Measurements from ENCODE around the gene CCDC141. TPM values are rescaled to one million over a fixed set of nuclear protein-coding genes. Genes with fewer than 3 reads are reported as not detected.
A peak's percentile ranks its signal among the peaks of the same experiment; 100 is the strongest.

CCDC141 gene
- polyA plus RNA-seq, 3 donors, result 0.12 to 0.27 (median 0.12) TPM

DNA sequence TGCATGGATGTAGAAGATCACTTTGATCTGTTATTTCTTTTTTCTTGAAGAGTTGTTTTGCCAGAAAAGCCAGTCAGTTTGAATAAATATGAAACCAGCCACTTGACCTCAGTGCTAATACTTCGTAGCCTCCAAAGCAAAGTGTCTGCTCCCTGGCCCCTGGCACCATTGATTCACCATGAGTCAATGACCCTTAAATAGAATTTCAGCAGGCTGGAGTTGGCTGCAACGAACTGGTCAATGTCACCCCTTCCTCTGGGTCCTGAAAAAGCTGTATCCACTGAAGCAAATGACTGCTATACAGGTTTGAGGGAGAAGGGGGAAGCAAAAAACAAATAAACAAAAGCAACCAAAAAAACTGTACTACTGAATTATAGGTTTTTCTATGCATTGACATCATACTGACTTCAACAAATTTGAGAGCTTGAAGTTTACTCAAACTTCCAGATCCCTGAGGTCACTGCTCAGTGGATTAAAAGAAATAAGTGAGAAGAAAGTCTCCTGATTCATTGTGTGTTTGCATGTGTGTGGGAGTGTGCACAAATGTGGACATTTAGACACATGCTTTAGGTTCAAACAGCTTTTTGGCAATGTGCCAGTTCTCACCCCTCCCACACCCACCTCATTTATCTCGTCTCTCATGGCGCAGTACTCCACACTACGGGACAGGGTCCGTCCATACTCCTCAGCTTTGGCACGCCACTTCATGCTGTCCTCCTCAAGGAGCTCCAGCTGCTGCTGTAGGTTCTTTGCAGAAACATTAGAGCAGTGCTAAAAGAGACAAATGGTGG is 184.6 kb downstream of the CCDC141 start:
- peak; percentile 27 for DNase-seq

DNA sequence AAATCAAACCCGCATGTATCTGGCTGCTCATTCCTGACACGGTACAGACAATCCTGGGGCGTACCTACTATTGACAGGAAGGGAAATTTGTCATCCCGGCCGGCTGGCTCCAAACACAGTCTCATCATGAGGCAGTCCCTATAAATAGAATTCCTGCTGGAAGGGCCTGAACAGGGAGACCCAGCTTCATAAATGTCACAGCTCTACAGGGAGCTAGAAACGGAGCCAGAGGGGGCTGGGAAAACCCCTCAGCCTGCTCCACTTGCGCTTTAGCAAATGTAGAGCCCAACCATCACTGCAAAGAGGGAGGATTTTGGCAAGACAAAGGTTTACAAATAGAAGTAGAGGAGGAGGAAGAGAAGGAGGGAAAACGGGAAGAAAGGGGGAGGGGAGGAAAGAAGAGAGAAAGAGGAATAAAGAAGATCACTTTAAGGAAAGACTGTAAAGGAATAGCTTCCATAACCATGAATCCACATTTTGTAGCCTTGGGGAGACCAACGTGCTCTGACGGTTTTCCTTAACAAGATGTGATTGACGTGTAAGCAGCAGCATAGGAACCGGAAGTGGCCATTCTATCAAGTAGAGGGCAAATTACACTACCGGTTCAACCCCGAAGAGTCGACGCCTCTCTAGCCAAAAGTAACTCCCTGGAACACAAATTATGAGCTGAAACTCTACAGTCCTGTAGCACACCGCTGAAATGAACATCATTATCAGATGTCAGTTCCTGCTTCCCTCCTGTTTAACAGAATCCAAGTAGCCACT is 185.9 kb downstream of the CCDC141 start:
- peak; percentile 8 for DNase-seq

DNA sequence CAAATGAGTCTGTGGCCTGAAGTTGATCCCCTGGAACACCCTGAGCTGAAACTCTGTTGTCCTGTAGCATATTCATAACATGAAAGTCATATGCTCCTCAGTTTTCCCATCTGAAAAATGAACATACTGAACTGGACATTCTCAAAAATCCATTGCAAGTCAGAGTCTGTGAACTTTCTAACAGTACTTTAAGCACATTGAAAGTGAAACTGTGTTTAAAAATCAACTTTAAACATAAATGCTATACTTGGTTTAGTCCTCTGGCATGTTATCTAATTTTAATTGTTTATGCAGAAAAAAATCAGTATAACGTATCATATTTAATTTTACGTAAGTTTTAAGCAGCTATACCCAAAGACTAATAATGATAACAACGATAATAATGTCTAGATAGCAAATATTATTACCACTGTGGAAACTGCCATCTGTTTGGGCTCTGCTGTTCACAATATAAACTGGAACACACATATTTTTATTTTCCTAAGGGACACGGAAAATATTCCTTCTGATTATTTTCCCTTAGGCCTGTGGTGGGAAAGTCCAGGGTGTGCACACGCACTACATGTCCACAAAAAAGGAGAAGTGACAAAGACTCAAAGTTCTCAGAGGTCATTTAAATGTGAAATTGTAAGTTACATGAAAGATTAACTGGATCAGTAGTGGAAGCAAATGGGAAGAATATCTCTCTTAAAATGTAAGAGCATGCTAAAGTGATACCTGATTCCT is 186.6 kb downstream of the CCDC141 start:
- no peak for DNase-seq

DNA sequence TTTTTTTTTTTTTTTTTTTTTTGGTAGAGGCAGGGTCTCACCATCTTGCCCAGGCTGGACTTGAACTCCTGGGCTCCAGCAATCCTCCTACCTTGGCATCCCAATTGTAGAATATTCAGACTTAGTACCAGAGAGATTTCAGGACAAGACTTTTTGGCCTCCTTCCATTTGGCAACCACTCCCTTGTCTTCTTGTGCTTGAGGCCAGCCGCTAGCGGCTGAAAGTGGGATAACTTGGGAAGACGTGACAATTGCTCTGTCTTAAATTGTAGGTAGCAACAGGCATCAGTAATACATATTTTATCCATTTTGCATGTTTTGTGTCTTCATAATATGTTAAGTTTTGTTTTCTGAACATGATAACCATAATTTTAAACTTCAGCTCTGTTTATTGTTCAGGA is 189.4 kb downstream of the CCDC141 start:
- DNase-seq, result no peak

DNA sequence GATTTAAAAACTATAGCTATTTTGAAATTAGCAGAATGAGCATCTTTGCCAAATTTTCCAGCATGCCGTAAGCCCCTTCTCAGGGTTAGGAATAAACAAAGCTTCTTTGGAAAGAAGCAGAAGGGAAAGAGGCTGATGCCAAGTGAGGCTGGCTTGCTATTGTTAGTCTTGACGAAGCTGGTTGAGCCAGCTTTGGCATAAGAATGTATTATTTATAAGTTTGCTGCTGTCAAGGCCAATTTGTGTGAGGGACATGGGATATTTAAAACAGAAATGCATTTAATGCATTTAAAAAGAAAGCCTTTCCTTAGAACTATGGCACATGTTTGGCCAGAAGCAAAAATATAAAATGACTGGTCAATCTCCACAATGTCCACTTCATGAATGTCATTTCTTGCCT is 190.2 kb downstream of the CCDC141 start:
- no peak for DNase-seq

DNA sequence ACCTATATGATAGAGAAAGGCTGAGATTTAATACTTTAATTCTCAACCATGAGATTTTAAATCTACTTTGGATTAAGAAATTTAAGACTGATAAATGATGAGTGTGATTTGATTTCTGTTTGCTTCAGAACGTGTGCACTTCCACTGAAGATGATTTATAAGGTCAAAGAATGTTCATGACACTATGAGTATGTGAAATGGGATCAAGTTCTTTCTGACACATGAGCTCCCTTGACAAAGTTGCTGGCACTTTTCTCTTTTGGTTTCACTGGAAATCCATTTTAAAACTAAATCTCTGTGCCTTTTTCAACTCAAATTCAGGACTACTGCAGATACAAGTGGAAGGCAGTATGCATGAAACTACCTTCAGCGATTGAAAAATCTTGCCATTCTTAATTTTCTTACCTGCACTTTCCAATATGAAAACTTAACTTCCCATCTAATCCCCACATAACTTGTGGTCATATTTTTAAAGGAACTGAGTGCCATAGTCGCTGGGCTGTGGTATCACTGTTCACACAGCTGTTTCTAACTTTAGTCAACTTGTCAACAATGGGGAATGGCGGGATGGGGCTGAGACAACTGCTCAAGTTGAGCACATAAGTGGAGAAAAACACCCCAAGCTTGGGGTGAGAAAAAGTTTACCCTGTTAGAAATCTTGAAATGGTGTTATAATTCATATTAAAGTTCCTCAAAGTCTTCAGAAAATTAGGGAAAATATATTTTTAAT is 190.9 kb downstream of the CCDC141 start:
- no peak for DNase-seq

DNA sequence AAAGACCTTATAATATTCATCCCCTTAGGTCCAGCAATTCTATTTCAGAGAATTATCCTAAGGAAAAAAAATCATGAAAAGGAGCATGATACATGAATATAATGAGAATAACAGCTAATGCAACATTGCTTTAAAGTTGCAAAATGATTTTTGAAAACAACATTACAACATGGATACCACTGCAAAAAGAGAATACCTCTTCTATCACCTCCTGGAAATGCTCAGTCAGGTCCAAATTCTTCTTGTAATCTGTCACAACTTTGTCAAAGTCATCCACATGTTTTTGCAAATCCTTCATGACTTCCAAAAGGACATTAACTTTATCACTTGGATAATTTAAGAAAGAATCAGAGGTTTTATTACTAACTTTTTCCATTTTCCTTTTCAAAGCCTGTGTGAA is 194.8 kb downstream of the CCDC141 start:
- no peak for DNase-seq

DNA sequence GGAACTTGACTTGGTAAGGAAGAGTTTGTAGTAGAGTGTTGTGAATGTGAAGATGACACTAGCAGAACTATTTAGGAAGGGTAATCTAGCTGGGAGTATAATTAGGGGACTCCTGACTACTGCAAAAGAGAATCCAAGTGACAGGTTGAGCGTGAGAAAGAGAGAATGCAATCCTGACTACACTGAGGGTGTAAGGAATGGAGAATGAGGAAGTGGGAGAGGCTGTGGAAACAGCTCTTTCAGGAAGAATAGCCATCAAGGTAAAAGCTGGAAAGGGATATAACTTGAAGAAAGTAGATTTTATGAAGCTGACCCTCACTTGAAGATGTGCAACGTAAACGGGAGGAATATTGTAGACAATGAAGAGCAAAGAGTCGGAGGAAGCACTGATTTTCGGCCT is 201.6 kb downstream of the CCDC141 start:
- no peak for DNase-seq

DNA sequence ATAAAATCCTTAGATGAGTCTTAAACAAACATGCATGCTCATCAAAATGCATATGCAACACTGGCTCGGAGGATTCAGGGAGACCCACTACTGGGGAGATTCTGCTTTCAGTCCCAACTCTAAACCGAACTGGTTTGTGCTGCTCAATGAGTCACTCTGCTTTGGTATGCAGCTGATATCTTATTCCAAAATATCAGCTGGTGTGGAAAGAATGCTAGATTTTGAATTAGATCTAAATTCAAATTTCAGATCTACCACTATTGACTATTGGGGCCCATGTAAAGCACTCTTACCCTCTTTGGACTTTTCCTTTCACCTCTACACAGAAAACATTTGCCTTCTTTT is 203.5 kb downstream of the CCDC141 start:
- DNase-seq, result no peak

DNA sequence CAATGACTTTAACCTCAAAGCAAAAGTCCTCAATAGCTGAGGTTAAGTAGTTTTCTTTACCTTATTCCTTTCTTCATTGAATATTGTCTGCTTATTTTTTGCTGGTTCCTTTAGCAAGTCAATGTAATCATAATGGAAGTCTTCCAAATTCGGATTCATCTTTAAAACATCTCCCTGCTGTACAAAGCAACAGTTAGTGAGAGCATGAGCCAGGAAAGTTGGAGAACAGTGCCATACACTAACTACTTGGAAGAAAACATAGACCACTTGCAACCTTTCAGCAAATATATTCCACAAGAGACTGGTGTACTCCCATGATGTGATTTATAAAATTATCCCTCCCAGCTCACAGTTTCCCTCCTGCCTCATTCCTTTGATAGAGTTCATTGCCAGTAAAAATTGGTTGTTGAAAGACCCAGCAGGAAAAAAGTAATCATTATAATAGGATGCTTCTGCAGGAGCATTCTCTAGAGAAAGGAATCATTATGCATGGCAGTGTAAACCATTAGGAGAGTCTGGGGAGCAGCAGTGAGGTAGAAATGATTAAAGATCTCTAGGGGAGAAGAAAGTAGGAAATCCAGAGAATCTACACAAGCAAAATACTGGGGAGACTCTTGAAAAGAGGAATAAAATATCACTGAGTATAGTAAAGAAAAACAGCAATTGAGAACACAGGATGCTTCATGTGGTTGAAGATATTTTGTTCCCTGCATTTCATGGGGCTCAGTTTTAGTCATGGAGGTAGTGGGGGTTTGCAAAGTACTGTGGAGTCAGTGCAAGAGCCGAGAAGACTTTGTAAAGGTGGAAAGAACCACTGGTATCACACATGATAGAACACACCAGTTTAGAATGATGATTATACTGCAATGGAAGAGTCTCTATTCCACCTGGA is 204.1 kb downstream of the CCDC141 start:
- DNase-seq, result no peak

DNA sequence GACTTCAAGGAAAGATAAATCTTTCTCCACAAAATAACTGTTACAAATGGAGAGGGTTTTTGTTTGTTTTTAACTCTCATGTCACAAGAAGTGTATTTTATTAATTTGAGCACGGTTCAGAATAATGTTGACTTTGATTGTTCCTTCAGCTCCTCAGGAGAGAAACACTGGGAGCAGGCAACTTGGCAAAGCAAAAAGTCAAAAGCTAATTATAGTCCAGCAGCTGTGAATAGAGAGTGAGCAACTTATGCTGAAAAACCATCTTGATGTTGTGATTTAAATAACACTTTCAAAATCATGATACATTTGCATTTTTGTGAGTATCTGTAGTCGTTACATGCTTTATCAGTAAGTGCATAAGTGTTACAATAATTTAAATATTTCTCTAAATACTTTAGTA is 205.2 kb downstream of the CCDC141 start:
- no peak for DNase-seq

DNA sequence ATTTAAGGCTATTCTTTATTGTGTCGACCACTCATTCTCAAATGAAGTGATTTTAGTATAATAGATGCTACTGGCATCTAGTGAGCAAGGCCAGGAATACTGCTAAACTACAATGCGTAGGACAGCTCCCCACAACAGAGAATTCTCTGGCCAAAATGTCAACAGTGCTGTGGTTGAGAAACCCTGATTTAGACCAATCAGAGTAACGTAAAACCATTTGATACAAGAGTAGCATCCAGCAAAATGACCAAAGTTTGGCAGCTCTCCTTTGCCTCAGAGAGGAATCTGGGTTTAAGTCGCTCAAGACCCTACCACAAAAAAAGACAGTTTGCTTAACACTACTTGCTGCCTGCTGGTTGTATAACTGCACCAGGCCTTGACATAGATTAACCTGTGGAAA is 205.7 kb downstream of the CCDC141 start:
- no peak for DNase-seq

DNA sequence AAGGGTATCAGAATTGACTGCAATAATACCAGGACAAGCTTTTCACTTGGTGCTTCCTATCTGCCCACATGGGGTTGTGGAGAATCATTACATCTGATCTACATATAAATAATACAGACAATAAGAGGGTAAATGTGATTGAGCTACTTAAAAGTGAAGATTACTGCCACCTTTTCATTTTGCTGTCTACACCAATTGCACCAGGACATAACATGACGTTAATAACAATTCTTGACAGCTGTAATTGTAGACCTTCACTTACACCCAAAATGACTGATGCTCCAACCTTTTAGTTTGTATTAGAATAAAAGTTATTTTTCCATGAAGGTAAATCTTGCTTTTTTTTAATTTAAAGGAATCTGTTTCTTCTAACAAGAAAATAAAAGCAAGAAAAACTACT is 206.2 kb downstream of the CCDC141 start:
- DNase-seq, result no peak

DNA sequence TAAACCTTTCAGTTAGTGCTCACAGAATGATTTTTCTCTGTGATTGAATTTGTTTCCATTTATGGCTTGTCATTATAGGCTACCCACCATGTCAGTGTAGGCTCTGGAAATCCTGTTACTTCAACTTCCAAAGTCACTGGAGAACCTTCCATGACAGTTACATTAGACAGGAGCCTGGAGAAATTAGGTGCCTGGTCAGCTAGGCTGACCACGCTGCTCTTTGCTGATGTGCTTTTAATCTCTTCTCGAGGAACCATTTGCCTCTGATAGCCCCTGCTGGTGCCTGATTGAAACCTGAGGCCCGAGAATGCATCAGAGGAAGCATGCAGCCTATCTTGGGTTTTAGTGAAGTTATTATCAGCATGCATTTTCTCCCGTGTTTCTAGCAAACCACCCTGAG is 213.1 kb downstream of the CCDC141 start:
- DNase-seq, result no peak

DNA sequence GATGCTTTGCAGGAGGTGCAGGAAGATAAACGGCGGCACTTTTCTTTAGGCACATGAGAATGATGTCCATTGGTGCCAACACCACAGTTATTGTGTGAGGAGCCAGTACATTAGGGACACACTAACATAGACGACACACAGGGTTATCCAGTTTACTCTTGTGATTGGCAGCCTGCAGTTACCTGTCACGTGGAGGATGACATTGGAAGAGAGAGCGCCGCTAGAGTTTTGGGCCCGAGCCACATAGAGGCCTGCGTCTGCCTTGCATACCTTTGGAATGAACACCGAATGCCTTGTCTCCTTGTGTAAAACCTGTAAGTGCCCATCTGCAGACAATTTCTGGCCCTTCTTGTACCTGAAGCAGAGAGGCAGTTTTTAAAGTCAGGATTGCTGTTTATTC is 215.9 kb downstream of the CCDC141 start:
- no peak for DNase-seq

DNA sequence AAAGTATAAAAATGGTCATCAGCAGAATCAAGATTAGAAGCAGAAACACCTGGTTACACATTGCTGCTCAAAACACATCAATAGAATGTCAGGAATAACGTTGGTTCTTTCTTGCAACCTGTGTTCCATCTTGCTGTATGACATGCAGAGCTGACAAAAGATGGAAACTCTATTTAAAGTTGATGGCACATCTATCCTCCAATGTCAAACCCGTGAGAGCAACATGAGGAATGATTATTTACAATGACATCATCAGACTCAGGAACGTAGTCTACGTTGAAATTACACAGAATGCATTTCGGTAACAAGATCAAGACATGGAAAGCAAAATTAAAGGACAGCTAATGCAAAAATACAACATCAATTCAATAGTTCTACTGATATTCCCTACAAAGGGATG is 216.6 kb downstream of the CCDC141 start:
- DNase-seq, result no peak

DNA sequence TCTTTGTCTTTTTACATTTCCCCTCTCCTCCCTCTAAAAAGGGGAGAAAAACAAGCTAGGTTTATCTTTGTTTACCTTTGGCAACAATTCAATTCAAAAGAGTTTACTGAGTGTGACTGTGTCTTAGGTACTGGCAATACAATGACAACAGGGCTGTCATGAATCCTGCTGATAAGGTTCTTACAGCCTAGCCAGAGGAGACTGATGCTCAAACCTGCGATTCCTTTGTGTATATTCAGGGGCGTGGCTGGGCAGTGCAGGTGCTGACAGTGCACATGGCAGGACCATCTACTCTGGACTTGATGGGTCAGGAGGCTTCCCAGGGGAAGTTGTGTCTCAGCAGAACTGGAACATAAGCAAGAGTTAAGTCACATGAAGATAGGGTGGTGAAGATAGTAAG is 219.5 kb downstream of the CCDC141 start:
- DNase-seq, result no peak

DNA sequence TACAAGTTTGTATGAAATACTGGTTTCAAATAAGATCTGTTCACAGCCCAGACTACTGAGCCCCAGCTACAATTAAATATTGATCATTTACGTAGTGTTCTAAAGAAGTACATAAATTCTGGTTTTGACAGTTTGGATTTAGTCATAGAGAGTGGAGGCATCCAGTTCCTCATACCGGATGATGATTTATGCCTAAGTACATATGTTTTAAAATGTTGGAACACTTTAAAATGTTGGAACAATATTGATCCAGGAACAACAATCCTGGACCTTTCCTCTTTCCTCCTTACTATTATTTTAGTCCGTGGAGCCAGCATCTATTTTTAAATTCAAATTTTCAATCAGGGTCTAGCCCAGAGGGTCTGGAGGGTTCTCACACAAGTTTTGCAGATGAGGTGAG is 220.0 kb downstream of the CCDC141 start:
- no peak for DNase-seq

DNA sequence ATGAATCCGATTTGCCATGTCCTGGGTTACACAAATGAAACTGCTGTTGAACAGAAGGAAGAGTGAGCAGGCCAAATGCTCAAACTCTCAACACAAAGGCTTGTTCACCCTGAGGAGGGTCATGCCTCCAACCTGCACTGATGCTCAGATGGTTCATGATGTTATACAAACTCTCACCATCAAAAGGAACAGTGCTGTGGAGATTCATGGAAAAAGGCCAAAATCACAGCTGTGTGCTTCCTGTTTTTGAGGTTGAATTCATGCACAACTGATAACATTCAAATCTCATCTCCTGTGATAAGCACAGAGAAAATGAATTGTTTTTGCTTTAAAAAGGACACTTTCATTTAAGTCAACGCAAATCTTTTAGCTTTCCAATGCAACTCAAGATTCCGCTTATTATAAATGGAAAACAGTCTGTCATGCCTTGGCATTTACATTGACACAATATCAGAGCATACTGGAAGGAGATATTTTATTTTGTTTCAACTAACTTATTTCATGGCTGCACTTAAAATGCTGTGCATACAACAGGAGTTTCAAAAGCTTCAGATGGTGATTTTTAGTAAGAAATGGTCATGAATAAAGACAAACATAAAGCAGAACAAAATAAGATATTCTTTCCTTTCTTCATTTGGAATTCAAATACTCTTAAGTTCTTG is 220.5 kb downstream of the CCDC141 start:
- DNase-seq, result no peak

DNA sequence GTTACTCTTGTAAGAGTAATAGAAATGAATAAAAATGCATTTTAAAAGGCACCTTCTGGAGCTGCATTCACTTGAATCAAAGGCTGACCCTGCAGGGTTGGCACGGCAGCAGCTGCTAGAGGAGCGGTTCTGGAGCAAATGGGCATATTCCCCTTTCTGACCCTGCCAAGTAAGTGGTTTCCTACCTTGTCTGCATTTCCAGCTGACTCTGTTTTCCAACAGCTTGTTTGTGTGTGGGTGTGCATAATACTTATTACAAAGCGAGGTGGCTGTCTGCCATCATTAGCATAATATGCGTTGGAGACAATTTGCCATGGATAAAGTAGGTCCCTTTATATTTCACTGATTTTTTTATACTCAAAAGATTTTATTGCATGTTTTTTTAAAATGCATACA is 221.5 kb downstream of the CCDC141 start:
- no peak for DNase-seq
